A549 (cell line): ENCODE measurements around the gene TMIGD3.

Source experiments
- HMGXB4 ChIP-seq: fragments of 250-450 bp; sonication (Bioruptor Pico); IDR thresholded peaks from 2 replicates; pipeline ENCODE4 v1.5.0; 2021; ENCODE audit warnings: mild to moderate bottlenecking, moderate library complexity, borderline replicate concordance
- RAD21 ChIP-seq, 2 experiments: fragments of >200 bp in 1 of 2; sonication (Bioruptor Twin) in 1 of 2; formaldehyde crosslinking in 1 of 2; IDR thresholded peaks in 1 of 2; conservative IDR thresholded peaks in 1 of 2; 2 replicates in 1 of 2; 3 replicates in 1 of 2; pipeline ENCODE4 v1.6.1; 2012 to 2018; ENCODE audit warnings: inconsistent platforms in 1 of 2
- USF2 ChIP-seq: fragments of 450-650 bp; IDR thresholded peaks from 2 replicates; pipeline ENCODE4 v1.6.1; 2014; ENCODE audit warnings: antibody characterized with exemption

GRCh38 chr1:111463029-111463683, 40.3 kb downstream of the TMIGD3 start:
- no peak for TF ChIP-seq RAD21 (conservative IDR thresholded peaks at IDR 0.05 in 1 of 2, IDR thresholded peaks at IDR 0.05 in 1 of 2)
- no peak for TF ChIP-seq HMGXB4 (CRISPR knock-in tag)
- TF ChIP-seq USF2 = no peak
